Brain pericyte (primary cell): ENCODE measurements around the gene ZNF738.

Source experiments
- DNase-seq: peaks from one replicate; pipeline ENCODE4 v3.0.0-alpha.2; 2012; ENCODE audit warnings: low read depth, low spot score

The ZNF738 gene

DNA sequence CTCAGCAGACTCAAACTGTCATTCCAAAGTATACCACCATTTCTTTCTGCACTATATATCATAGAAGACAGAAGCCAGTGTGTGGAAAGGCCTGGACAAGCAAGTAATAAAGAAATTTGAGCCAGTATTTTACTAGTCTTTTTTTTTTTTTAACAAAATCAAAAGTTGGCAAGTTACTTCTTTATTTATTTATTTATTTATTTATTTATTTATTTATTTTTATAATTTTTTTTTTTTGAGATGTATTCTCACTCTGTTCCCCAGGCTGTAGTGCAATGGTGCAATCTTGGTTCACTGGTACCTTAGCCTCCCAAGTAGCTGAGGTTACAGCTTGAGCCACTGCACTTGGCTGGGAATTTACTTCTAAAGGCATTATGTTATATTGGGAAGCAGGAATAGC lies 63.4 kb downstream of the ZNF738 start:
- no peak for DNase-seq

DNA sequence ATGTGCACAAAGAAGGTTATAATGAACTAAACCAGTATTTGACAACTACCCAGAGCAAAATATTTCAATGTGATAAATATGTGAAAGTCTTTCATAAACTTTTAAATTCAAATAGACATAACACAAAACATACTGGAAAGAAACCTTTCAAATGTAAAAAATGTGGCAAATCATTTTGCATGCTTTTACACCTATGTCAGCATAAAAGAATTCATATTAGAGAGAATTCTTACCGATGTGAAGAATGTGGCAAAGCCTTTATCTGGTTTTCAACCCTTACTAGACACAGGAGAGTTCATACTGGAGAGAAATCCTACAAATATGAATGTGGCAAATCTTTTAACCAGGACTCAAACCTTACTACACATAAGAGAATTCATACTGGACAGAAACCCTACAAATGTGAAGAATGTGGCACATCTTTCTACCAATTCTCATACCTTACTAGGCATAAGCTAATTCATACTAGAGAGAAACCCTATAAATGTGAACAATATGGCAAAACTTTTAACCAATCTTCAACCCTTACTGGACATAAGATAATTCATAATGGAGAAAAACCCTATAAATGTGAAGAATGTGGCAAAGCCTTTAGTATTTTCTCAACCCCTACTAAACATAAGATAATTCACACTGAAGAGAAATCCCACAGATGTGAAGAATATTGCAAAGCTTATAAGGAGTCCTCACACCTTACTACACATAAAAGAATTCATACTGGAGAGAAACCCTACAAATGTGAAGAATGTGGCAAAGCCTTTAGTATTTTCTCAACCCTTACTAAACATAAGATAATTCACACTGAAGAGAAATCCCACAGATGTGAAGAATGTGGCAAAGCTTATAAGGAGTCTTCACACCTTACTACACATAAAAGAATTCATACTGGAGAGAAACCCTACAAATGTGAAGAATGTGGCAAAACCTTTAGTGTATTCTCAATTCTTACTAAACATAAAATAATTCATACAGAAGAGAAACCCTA lies 64.5 kb downstream of the ZNF738 start:
- DNase-seq = no peak
